Measurements from ENCODE around the gene ADAMTS8. TPM values are rescaled to one million over a fixed set of nuclear protein-coding genes. Genes with fewer than 3 reads are reported as not detected.

Gene ADAMTS8
- total RNA-seq, 1 donor from 2014 or later: not detected

DNA sequence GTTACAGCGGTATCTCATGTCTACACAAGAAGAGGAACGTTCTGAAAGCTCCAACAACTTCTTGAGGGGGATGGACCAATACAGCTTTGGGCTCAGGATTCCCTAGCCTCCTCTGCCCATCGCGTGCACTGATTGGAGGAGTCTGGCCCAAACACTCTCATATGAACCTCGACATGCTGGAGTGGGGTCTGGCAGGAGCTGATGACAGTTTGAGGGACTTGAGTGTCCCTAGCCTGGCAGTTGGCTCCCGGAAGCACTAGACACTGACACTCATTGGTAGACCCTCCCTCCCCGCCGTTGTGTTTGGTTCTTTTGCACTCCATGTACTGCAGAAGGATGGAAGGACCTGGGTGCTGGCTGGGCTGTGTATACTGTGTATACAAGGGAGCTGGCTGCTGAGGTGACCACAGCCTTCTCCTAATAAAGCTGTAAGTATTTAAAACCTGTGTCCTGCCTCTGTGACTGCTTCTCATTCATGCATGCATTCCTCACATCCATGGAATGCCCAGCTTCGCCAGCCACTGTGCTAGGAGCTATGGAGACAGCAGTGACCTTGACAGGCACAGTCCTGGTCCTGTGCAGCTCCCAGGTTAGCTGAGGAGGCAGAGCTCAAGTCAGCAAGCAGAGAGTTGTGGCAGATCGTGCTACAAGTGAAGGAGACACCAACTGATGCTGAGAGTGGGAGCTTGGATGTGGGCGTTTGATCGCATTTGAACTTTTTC lies 48.0 kb upstream of the ADAMTS8 start:
- H2AFZ ChIP-seq (replicated peaks): no peak overlapping the region
- Mint-ChIP-seq H3K27me3 (ENCODE audit: insufficient read depth, low read depth) (peaks cover 2% of the 10 kb centered on the region), H3K27ac (peak overlapping the region; percentile 67)

DNA sequence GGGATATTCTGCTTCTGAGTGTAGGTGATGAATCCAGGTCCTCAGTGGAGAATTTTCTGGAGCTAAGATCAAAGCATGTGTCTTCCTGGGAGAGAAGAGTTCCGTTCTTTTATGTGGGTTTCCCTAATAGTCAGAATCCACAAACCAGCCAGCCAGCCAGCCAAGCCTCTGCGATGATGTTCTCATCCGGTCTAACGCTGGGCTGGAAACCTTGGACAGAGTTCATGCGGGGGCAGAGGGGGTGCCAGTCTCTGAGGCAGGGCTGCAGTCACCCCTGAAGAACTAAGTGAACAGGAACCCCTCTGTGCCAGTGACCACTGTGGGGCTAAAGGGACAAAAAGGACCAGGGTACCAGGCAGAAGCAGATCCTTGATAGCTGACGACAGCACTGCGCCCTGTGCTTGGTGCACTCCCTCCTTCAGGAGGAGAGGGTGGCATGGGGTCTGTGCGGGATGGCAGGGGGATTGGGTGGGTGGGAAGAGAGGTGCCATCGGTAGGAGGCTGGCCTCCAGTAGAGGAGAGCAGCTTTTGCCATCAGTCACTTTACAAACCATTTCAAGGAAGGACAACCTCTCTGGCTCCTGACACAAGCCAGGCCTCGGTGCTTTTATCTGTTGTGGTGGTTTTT lies 47.1 kb upstream of the ADAMTS8 start:
- Histone ChIP-seq H3K4me2 (no peak overlapping the region), H3K27ac (no peak overlapping the region), H3K4me3 (no peak overlapping the region), H2AFZ (replicated peaks) (no peak overlapping the region), H3K36me3 (no peaks in the 10 kb centered on the region), H3K9ac (no peak overlapping the region), H3K79me2 (ENCODE audit: low read depth) (no peaks in the 10 kb centered on the region), H3K9me3 (ENCODE audit: low read depth) (no peaks in the 10 kb centered on the region), H3K4me1 (peaks cover 6% of the 10 kb centered on the region), H4K20me1 (ENCODE audit: low read depth) (no peaks in the 10 kb centered on the region), H3K27me3 (no peaks in the 10 kb centered on the region), H3F3A (ENCODE audit: low read depth) (no peaks in the 10 kb centered on the region)
- Mint-ChIP-seq H3K4me1 (peaks cover 7% of the 10 kb centered on the region), H3K9me3 (no peaks in the 10 kb centered on the region), H3K36me3 (peaks cover 2% of the 10 kb centered on the region), H3K27ac (peak overlapping the region; percentile 65), H3K27me3 (ENCODE audit: insufficient read depth, low read depth) (peaks cover 2% of the 10 kb centered on the region), H3K4me3 (no peak overlapping the region)
- TF ChIP-seq EZH2 (IDR thresholded peaks at IDR 0.05): no peak
- no peak for TF ChIP-seq EZH2phosphoT487 (IDR thresholded peaks at IDR 0.05)
- TF ChIP-seq, protein P1, sequence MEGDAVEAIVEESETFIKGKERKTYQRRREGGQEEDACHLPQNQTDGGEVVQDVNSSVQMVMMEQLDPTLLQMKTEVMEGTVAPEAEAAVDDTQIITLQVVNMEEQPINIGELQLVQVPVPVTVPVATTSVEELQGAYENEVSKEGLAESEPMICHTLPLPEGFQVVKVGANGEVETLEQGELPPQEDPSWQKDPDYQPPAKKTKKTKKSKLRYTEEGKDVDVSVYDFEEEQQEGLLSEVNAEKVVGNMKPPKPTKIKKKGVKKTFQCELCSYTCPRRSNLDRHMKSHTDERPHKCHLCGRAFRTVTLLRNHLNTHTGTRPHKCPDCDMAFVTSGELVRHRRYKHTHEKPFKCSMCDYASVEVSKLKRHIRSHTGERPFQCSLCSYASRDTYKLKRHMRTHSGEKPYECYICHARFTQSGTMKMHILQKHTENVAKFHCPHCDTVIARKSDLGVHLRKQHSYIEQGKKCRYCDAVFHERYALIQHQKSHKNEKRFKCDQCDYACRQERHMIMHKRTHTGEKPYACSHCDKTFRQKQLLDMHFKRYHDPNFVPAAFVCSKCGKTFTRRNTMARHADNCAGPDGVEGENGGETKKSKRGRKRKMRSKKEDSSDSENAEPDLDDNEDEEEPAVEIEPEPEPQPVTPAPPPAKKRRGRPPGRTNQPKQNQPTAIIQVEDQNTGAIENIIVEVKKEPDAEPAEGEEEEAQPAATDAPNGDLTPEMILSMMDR (IDR thresholded peaks at IDR 0.05): no peak
- DNase-seq (ENCODE audit: low spot score): no peak

More for the DNA sequence above, 48.0 kb upstream of the ADAMTS8 start:
- H4K20me1 ChIP-seq (ENCODE audit: low read depth): no peaks in the 10 kb centered on the region
- no peaks in the 10 kb centered on the region for H3K79me2 ChIP-seq (ENCODE audit: low read depth)
- H3K4me2 ChIP-seq: no peak overlapping the region
- no peaks in the 10 kb centered on the region for H3K9me3 Mint-ChIP-seq
- H3K27me3 ChIP-seq: no peaks in the 10 kb centered on the region
- H3K4me3 Mint-ChIP-seq: no peak overlapping the region
- H3K9ac ChIP-seq: no peak overlapping the region
- H3K36me3 ChIP-seq: no peaks in the 10 kb centered on the region
- H3K9me3 ChIP-seq (ENCODE audit: low read depth): no peaks in the 10 kb centered on the region
- peaks cover 6% of the 10 kb centered on the region for H3K4me1 ChIP-seq
- H3K4me3 ChIP-seq: no peak overlapping the region
- TF ChIP-seq EZH2 (IDR thresholded peaks at IDR 0.05): no peak
- TF ChIP-seq EZH2phosphoT487 (IDR thresholded peaks at IDR 0.05): no peak
- TF ChIP-seq, protein P1 (IDR thresholded peaks at IDR 0.05): no peak
- no peak for DNase-seq (ENCODE audit: low spot score)
- no peaks in the 10 kb centered on the region for H3F3A ChIP-seq (ENCODE audit: low read depth)
- H3K27ac ChIP-seq: no peak overlapping the region
- peaks cover 7% of the 10 kb centered on the region for H3K4me1 Mint-ChIP-seq
- H3K36me3 Mint-ChIP-seq: no peaks in the 10 kb centered on the region

DNA sequence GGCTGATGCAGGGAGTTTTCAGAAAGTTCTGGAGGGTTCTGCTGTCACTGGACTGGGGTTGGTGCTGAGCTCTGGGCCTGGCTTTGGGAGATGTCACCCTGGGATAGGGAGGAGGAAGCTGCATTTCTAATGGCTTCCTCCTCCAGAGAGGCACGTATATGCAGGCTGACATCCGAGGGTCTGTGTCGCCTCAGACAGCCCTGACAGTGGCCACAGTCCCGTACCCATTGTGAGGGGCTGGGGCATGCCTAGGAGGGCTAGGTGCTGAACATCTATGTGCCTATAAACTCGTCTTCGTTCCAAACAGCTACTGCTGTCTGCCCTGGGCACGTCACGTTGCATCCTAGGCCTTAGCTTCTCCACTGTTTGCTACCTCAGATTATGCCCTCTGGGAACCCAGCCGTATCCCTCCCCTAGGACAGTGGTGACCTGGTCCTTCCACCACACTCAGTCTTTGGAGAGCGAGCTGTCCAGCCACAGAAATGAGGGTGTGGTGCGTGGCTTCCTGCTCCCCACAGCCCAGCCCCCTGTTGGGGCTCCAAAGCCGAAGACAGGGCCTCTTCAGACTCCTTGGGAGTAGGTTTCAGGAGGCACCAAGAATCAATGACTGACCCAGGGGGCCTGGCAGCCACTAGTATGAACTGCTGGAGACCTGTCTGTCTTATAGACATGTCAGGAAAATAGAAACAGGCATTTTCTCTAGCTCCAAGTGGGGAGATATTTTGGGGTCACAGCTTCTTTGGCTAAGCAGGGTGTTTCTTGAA lies 46.4 kb upstream of the ADAMTS8 start:
- H3K27ac Mint-ChIP-seq: peak overlapping the region; percentile 65
- no peak overlapping the region for H3K9ac ChIP-seq
- no peaks in the 10 kb centered on the region for H3K27me3 ChIP-seq
- no peak overlapping the region for H3K4me2 ChIP-seq
- H3K79me2 ChIP-seq (ENCODE audit: low read depth): no peaks in the 10 kb centered on the region
- H3K4me3 Mint-ChIP-seq: no peak overlapping the region
- H3K9me3 ChIP-seq (ENCODE audit: low read depth): no peaks in the 10 kb centered on the region
- H3F3A ChIP-seq (ENCODE audit: low read depth): no peaks in the 10 kb centered on the region
- peaks cover 2% of the 10 kb centered on the region for H3K36me3 Mint-ChIP-seq
- H3K9me3 Mint-ChIP-seq: no peaks in the 10 kb centered on the region
- no peak overlapping the region for H2AFZ ChIP-seq (replicated peaks)
- no peaks in the 10 kb centered on the region for H3K36me3 ChIP-seq
- no peak overlapping the region for H3K27ac ChIP-seq
- H3K4me1 ChIP-seq: peaks cover 6% of the 10 kb centered on the region
- H3K4me1 Mint-ChIP-seq: peaks cover 7% of the 10 kb centered on the region
- DNase-seq (ENCODE audit: low spot score): no peak
- no peaks in the 10 kb centered on the region for H4K20me1 ChIP-seq (ENCODE audit: low read depth)
- TF ChIP-seq, protein P1 (IDR thresholded peaks at IDR 0.05): no peak
- TF ChIP-seq EZH2phosphoT487 (IDR thresholded peaks at IDR 0.05) (no peak), EZH2 (IDR thresholded peaks at IDR 0.05) (no peak)
- H3K4me3 ChIP-seq: no peak overlapping the region
- peaks cover 2% of the 10 kb centered on the region for H3K27me3 Mint-ChIP-seq (ENCODE audit: insufficient read depth, low read depth)
